NCI-H226 (cell line): ENCODE data around the gene ARAP3.
A peak's percentile ranks its signal among the peaks of the same experiment; 100 is the strongest.

Experiments used
- DNase-seq: peaks from one replicate; pipeline ENCODE4 v3.0.0-alpha.2; 2015

ARAP3 gene

GRCh38 chr5:141701360-141702119 is 19.5 kb upstream of the ARAP3 start:
- no peak for DNase-seq

GRCh38 chr5:141697586-141697985 is 15.6 kb upstream of the ARAP3 start:
- DNase-seq: no peak

- no peak for DNase-seq
These were observed 14.4 kb upstream of the ARAP3 start for GRCh38 chr5:141696431-141696830.

GRCh38 chr5:141695627-141696215 is 13.7 kb upstream of the ARAP3 start:
- DNase-seq: no peak

DNA sequence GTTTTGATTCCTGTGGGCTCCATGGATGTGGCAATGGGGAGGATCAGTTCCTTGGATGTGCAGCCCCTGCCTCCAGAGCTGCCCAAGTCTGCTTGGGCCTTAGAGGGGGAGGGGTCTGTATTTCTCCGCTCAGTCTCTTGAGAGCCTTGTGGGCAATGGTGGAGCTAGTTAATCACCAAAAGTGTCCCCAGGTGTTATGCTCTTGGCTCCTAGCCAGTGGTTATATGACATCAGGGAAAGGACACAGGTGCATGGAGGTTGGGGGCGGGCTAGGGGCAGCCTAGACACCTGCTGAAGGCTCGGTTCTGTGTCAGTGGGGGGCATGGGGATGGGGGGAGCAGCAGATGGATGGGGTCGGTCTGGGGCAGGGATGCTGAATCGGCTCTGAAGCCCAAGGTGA is 12.4 kb upstream of the ARAP3 start:
- DNase-seq: no peak

- peak; percentile 48 for DNase-seq
These were observed 11.1 kb upstream of the ARAP3 start for GRCh38 chr5:141692919-141693725.

DNA sequence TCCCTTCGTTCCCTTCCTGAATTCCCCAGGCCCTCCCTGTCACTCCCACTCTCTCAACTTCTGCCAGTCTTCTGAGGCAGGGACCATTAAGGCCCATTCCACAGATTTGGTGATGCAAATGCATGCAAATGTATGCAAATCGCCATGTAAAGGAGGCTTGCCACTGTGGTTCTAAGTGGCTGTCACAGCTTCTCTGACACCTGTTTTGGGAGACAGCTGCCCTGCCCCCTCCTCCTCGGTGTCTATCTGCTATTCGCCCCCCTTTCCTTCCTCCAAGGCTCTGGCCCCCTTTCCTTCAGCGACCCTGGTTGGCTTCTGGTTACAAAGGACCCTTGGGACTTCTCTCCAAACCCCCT is 10.5 kb upstream of the ARAP3 start:
- DNase-seq: no peak

DNA sequence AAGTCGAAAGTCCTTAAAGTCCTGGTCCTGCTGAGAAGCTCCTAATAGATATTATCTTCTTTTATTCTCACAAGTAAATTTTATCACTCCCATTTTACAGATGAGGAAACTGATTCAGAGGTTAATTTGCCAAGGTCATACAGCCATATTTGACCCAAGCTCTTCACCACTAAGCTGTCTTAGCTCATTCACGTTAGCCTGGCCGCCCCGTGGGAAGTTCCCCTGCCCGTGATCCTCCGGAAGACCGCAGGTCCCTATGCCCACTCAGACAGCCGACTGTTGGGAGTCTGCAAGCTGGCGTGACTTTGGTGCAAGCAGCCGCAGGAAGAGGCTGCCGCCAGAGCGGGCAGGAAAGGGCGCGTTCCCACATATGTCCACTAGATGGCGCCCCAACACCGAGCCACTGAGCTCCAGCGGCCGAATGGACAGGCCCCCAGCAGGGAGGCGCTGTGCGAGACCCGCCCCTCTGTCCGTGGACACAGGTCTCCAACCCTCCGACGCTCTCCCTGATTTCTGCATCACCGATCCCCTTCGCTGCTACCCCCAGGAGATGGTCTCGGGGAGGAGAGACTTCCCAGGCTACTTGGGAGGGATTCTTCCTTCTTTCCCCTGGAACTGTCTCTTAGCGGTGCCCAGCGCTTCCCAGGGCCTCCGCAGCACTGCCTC is 10.0 kb upstream of the ARAP3 start:
- peak; percentile 63 for DNase-seq

GRCh38 chr5:141691286-141691866 is 9.3 kb upstream of the ARAP3 start:
- DNase-seq: no peak

GRCh38 chr5:141686648-141687416 is 4.8 kb upstream of the ARAP3 start:
- no peak for DNase-seq

- no peak for DNase-seq
These were observed 3.6 kb upstream of the ARAP3 start for GRCh38 chr5:141685591-141685990.

- no peak for DNase-seq
These were observed 1.6 kb upstream of the ARAP3 start for GRCh38 chr5:141683596-141684141.

- DNase-seq: no peak
These were observed 735 bp downstream of the ARAP3 start for GRCh38 chr5:141681295-141681694.

GRCh38 chr5:141680751-141681201 is 1.3 kb downstream of the ARAP3 start:
- no peak for DNase-seq

DNA sequence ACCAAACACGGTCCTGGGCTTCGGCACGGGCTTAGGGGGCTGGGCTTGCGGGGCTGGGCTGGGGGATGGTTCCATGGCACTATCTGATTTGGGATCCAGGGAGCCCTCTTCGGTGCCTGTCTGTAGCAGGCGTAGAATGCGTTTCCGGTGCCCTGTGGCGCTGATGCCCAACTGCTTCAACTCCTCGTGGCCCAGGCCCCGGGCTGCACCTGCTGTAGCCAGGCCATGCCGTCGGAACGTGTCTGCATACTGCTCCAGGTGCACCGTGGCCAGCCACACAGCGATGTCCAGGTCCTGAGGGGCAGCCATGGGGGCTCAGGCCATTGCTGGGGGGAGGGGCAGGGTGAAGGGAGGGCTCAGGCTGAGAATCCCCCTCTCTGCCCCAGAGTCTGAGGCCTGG is 1.9 kb downstream of the ARAP3 start:
- DNase-seq: no peak

DNA sequence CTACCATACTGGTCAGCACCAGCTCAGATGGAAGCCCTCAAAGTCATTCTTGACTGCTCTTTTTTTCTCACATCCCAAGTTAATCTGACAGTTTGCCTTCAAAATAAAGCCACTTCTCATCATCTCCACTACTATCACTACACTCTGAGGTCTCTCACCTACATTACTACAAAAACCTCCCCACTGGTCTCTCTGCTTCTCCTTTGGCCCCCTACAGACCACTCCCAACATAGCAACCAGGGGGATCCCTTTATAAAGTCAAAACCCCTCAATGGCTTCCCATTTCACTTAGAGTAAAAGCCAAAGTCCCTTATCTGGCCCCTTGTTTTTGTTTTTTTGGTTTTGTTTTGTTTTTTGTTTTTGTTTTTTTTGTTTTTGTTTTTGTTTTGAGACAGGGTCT is 4.6 kb downstream of the ARAP3 start:
- no peak for DNase-seq

DNA sequence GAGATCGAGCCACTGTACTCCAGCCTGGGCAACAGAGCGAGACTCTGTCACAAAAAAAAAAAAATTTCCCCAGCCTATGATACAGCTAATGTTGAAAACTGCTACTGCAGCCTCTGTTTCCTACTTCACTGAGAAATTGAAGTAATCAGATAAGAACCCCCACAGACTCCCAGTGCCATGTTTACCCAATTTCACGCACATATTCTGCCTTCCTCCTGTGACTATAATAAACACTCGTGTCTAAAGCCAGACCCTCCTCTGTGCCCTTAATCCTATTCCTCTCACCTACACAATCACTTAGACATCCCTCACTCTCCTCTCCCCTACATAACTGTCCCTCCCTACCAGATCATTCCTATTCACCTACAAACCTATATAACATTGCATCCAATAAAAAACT is 6.4 kb downstream of the ARAP3 start:
- no peak for DNase-seq

- no peak for DNase-seq
These were observed 7.3 kb downstream of the ARAP3 start for GRCh38 chr5:141674747-141675146.

DNA sequence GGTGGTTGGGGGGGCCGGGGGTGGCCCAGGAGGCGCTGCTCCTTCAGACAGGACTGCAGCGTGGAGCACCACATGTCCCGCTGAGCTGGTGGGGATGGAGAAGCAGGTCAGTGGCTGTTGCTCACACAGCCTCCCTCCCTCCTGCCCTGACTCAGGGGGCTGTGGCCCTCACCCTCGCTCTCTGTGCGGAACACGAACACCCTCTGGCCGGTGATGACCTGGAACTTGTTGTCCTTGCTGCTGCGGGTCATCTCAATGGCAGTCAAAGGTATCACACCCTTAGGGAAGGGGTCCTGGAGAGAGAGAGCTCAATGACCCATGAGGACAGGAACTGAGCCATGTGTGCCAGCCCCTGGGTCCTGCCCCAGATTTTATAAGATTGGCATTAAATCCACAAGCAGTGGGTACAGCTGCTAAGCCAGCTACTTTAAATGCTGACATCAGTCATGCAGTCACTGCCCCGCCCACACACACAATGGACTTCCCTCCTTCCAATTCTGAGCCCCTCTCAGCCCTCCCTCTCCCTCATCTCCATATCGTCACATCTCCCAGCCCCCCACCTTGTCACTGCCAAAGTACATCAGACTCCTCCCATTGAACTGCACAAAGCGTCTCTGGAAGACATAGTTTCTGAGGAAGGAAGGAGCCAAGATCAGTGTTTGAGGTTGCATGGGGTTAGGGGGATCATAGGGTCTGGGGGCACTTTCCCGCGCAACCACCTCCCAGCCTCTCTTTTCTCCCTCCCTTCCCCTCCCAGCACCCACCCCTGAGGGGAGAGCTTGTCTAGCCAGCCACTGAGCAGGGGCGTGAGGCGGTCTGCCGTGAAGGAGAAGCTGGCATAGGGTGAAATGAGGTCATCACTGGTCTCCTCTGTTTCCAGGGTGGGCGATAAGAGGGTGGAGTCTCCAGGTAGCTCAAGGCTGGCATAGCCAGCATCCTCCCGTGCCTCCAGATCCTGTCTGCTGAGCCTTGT is 8.9 kb downstream of the ARAP3 start:
- no peak for DNase-seq

DNA sequence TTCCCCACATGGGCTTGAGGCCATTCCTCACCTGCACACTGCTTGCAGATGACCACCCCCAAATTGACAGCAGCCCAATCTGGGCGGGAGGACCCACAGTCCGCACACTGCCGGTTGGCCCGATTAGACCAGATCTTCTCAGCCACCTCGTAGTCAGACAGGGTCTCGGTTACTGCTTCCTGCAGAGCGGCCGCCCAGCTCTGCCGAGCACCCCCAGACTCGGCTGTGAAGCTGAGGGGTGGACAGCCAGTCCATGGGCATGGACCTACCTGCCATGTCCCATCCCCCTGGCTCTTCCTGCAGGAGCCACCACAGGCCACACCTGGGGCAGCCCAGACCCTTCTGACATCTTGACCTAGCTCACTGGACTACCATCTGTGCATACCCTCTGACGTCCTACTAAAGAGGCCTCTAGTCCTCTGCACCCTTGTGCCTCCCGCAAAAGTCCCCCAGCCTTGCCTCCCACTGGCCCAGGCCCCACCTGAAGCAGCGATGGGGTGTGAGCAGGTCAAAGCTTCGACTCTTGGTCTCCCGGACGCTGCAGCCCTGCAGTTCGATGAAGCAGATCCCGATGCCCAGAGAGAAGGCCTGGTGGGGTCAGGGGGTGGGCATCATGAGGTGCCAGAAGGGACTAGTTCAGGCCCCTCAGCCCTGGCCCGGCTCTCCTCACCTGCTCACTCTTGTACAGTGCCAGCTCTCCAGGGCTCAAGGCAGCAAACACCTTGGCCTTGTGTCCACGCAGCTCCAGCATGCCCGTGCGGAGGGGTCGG is 9.8 kb downstream of the ARAP3 start:
- no peak for DNase-seq
